Pancreas (tissue), 10 donors: ENCODE results near the gene ACOT13. TPM values are rescaled to one million over a fixed set of nuclear protein-coding genes. Genes with fewer than 3 reads are reported as not detected.
"Not testable (repeated sequence)": the region's sequence is repeated elsewhere in the genome, so short reads cannot be mapped to it uniquely, and the experiment has no call there.

Experiments used
- ATAC-seq, 4 donors: fragments of 200-7000 bp; cut with Tn5 transposase; one replicate each; pipeline versions ENCODE4 v1.8.0 to v1.9.1; 2020; ENCODE audit warnings: mild to moderate bottlenecking in 4 of 4, moderate library complexity in 4 of 4
- DNase-seq, 6 donors: peaks; one replicate each; pipeline ENCODE4 v3.0.0-alpha.2; 2020
- FAIRE-seq: peaks from 2 replicates; lab custom pipeline; 2012; peaks lifted over from hg19 to GRCh38; lab: Jason Lieb, UNC
- H3K27ac ChIP-seq, 4 donors: fragments of 200-600 bp; sonication (generic); 1 replicate in 3 of 4; 2 replicates in 1 of 4; pipeline versions ENCODE4 v1.5.0 to v1.8.0; 2020
- H3K27me3 ChIP-seq, 4 donors: fragments of 200-600 bp; one replicate each; pipeline ENCODE4 v1.8.0; 2021
- H3K36me3 ChIP-seq, 3 donors: fragments of 200-600 bp; sonication (generic) in 1 of 3; one replicate each; pipeline versions ENCODE4 v1.5.0 to v1.8.0; 2020 to 2021
- H3K4me1 ChIP-seq, 3 donors: fragments of 200-600 bp; one replicate each; pipeline ENCODE4 v1.8.0; 2021
- H3K4me3 ChIP-seq, 4 donors: fragments of 200-600 bp; sonication (generic) in 2 of 4; one replicate each; pipeline versions ENCODE4 v1.5.0 to v1.8.0; 2020 to 2021
- H3K9me3 ChIP-seq, 4 donors: fragments of 200-600 bp; one replicate each; pipeline ENCODE4 v1.8.0; 2021
- WGBS, 2 donors: extraction: QIAGEN DNeasy Blood & Tissue Kit; methylation state at CpG; one replicate each; pipeline ENCODE4 v1.1.7; 2013; 5-methylcytosine and 5-hydroxymethylcytosine counted together
- intact Hi-C, 3 donors: fragments of 100-400 bp; cut with DNase I; formaldehyde crosslinking; loops; one replicate each; pipeline versions ENCODE4 v1.11.1 to v1.14.2; 2022
- polyA plus RNA-seq, 2 donors: library from polyadenylated mRNA; stranded (reverse); fragments of 200-250 nt; gene quantifications; one replicate each; pipeline ENCODE4 v1.2.3, GENCODE V29; 2013
- total RNA-seq, 6 donors: library from RNA; stranded (reverse); fragmentation: NEBNext Ultra II Directional in 4 of 6; extraction: Animal tissue kit (Norgen Biotek cat#: 25700) in 4 of 6; gene quantifications; one replicate each; pipeline versions ENCODE4 v1.2.1 to v1.2.4, GENCODE V29; 2021 to 2023
- TF ChIP-seq, protein P1 (sequence below), 4 donors: fragments of 200-600 bp; sonication (generic) in 3 of 4; IDR thresholded peaks; one replicate each; pipeline versions ENCODE4 v1.5.0 to v1.8.0; 2021; ENCODE audit warnings: antibody characterized with exemption in 4 of 4
- donor health status: healthy with polysubstance abuse.
- donor health status: DM: no; HTN: no; CAD: no; lungs with moderate emphysema.
- donor health status: DM: no; HTN: no; CAD: no.
- donor health status: control.
- donor health status: control.
- donor health status: Bipolar disorder and iron deficiency.
- donor health status: DM: yes; HTN: yes; CAD: no.
- donor health status: DM: no; HTN: no; CAD: no.
- donor health status: DM: no; HTN: no; CAD: no.
- donor health status: DM: yes; HTN: yes; CAD: no.

ACOT13 gene
- total and polyA plus RNA-seq, 8 donors: 7.1 to 17.7 (median 10.2) TPM

DNA sequence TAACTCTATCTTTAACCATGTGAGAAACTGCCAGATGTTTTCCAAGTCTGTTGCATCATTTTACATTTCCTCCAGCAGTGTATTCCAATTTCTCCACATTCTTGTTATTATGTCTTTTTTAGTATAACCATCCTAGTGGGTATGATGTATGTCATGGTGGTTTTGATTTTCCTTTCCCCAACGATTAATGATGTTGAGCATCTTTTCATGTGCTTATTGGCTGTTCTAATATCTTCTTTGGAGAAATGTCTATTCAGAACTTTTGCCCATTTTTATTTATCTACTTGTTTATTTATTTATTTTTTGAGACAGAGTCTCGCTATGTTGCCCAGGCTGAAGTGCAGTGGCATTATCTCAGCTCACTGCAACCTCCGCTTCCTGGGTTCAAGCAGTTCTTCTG lies 56.4 kb downstream of the ACOT13 start:
- H3K9me3 ChIP-seq: no peaks in the 10 kb centered on the region
- H3K36me3 ChIP-seq: no peaks in the 10 kb centered on the region
- peaks cover 4 to 15% (median 10%) of the 10 kb centered on the region in 3 donors for H3K4me1 ChIP-seq
- TF ChIP-seq, protein P1, sequence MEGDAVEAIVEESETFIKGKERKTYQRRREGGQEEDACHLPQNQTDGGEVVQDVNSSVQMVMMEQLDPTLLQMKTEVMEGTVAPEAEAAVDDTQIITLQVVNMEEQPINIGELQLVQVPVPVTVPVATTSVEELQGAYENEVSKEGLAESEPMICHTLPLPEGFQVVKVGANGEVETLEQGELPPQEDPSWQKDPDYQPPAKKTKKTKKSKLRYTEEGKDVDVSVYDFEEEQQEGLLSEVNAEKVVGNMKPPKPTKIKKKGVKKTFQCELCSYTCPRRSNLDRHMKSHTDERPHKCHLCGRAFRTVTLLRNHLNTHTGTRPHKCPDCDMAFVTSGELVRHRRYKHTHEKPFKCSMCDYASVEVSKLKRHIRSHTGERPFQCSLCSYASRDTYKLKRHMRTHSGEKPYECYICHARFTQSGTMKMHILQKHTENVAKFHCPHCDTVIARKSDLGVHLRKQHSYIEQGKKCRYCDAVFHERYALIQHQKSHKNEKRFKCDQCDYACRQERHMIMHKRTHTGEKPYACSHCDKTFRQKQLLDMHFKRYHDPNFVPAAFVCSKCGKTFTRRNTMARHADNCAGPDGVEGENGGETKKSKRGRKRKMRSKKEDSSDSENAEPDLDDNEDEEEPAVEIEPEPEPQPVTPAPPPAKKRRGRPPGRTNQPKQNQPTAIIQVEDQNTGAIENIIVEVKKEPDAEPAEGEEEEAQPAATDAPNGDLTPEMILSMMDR (IDR thresholded peaks at IDR 0.05): no peak
- no peaks in the 10 kb centered on the region for H3K27me3 ChIP-seq
- DNase-seq: no peak
- no peak for FAIRE-seq
- 92 to 93% methylated on average over 3 of the region's 3 CpGs for WGBS, 2 donors
- H3K4me3 ChIP-seq: no peak overlapping the region
- H3K27ac ChIP-seq: no peak overlapping the region
- ATAC-seq: no peak
- intact Hi-C loops: no loop called here

DNA sequence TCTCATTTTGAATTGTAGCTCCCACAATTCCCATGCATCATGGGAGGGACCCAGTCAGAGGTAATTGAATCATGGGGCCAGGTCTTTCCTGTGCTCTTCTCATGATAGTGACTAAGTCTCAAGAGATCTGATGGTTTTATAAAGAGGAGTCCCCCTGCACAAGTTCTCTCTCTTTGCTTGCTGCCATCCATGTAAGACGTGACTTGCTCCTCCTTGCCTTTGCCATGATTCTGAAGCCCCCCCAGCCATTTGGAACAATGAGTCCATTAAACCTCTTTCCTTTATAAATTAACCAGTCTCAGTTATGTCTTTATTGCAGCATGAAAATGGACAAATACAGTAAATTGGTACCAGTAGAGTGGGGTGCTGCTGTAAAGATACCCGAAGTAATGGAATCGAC lies 63.8 kb downstream of the ACOT13 start:
- 80 to 92% methylated on average over 3 of the region's 3 CpGs for WGBS, 2 donors
- DNase-seq, H3K9me3 ChIP-seq, H3K36me3 ChIP-seq, ATAC-seq, H3K27ac ChIP-seq, H3K4me3 ChIP-seq, FAIRE-seq, intact Hi-C loops, H3K27me3 ChIP-seq: not testable (repeated sequence)
- H3K4me1 ChIP-seq: peaks cover 0 to 17% (median 11%) of the 10 kb centered on the region in 3 donors

GRCh38 chr6:24731456-24732134 lies 64.7 kb downstream of the ACOT13 start:
- H3K27me3 ChIP-seq, intact Hi-C loops, H3K4me3 ChIP-seq, ATAC-seq, H3K9me3 ChIP-seq, DNase-seq, FAIRE-seq, H3K36me3 ChIP-seq, H3K27ac ChIP-seq: not testable (repeated sequence)
- peaks cover 0 to 17% (median 11%) of the 10 kb centered on the region in 3 donors for H3K4me1 ChIP-seq
- WGBS, 2 donors: 87 to 93% methylated on average over 6 of the region's 6 CpGs

GRCh38 chr6:24734166-24734565 lies 67.3 kb downstream of the ACOT13 start:
- Histone ChIP-seq H3K27ac (no peak overlapping the region), H3K27me3 (no peaks in the 10 kb centered on the region), H3K4me3 (no peak overlapping the region), H3K36me3 (no peaks in the 10 kb centered on the region), H3K9me3 (no peaks in the 10 kb centered on the region), H3K4me1 (peaks cover 0 to 2% (median 0%) of the 10 kb centered on the region in 3 donors)
- TF ChIP-seq, protein P1 (IDR thresholded peaks at IDR 0.05): no peak
- DNase-seq (no peak), FAIRE-seq (no peak), ATAC-seq (no peak)
- intact Hi-C loops: no loop called here
- 95 to 97% methylated on average over 1 of the region's 1 CpG for WGBS, 2 donors

GRCh38 chr6:24734710-24735109 lies 67.8 kb downstream of the ACOT13 start:
- WGBS, 2 donors: 94 to 98% methylated on average over 4 of the region's 4 CpGs
- DNase-seq, H3K9me3 ChIP-seq, H3K4me3 ChIP-seq, FAIRE-seq, ATAC-seq, H3K27ac ChIP-seq, H3K27me3 ChIP-seq, H3K4me1 ChIP-seq, H3K36me3 ChIP-seq, intact Hi-C loops: not testable (repeated sequence)

DNA sequence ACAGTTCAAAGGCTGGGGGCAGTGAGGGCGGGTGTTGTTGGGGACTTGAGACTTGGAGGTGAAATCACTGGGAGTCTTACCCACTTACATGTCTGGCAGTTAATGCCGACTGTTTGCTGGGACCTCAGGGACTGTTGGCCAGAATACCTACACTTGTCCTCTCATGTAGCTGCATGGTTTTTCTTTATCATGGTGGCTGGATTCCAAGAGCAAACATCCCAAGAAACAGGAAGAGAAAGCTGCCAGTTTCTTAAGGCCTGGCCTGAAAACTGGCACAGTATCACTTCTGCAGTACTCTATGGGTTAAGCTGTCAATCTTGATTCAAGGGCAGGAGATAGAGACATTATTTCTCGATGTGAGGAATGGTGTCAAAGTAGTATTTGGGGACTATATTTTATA lies 71.9 kb downstream of the ACOT13 start:
- peaks cover 0 to 9% (median 3%) of the 10 kb centered on the region in 3 donors for H3K4me1 ChIP-seq
- FAIRE-seq: no peak
- peak in 2 of 6 donors; percentile 18 to 20 for DNase-seq
- H3K36me3 ChIP-seq: no peaks in the 10 kb centered on the region
- TF ChIP-seq, protein P1 (IDR thresholded peaks at IDR 0.05): no peak
- WGBS, 2 donors: 26 to 41% methylated on average over 3 of the region's 3 CpGs
- peak; percentile 65 to 92 (median 75) for ATAC-seq
- H3K9me3 ChIP-seq: no peaks in the 10 kb centered on the region
- H3K27me3 ChIP-seq: no peaks in the 10 kb centered on the region
- no peak overlapping the region for H3K4me3 ChIP-seq
- intact Hi-C loops: no loop called here
- no peak overlapping the region for H3K27ac ChIP-seq
